OCI-LY1 (cell line): ENCODE measurements around the gene IMPA2.

ENCODE experiments used
- CTCF ChIP-seq: fragments of 200-600 bp; sonication (generic), shearing (Covaris generic); IDR thresholded peaks from 2 replicates; pipeline ENCODE4 v1.5.1; 2017; ENCODE audit warnings: mild to moderate bottlenecking, antibody characterized with exemption, low read length, moderate library complexity, mixed read lengths
- EZH2 ChIP-seq: fragments of 200-600 bp; sonication (generic), shearing (Covaris generic); IDR thresholded peaks from 2 replicates; pipeline ENCODE4 v1.8.0; 2017; ENCODE audit warnings: borderline replicate concordance, mixed run types, mild to moderate bottlenecking, antibody characterized with exemption, low read length, moderate library complexity, mixed read lengths

GRCh38 chr18:11996190-11996754 lies 15.0 kb downstream of the IMPA2 start:
- TF ChIP-seq EZH2: no peak
- no peak for TF ChIP-seq CTCF
